T-helper 1 cell treated with Interleukin-12 subunit alpha and Interleukin-12 subunit beta and Interleukin-4 antibody, amounts not matched to agents 30 ng/mL and 1 ng/mL, for 36 hours (primary cell): ENCODE results near the gene LRP1B. TPM values are rescaled to one million over a fixed set of nuclear protein-coding genes. Genes with fewer than 3 reads are reported as not detected.

ENCODE experiments used
- intact Hi-C: fragments of 100-400 bp; cut with micrococcal nuclease; formaldehyde crosslinking; loops from one replicate; pipeline ENCODE4 v1.15.1; 2024
- total RNA-seq: library from RNA; stranded (reverse); gene quantifications from 2 replicates; pipeline ENCODE4 v1.2.3, GENCODE V29; 2022

Gene LRP1B
- total RNA-seq, 1 donor from 2014 or later = not detected

DNA sequence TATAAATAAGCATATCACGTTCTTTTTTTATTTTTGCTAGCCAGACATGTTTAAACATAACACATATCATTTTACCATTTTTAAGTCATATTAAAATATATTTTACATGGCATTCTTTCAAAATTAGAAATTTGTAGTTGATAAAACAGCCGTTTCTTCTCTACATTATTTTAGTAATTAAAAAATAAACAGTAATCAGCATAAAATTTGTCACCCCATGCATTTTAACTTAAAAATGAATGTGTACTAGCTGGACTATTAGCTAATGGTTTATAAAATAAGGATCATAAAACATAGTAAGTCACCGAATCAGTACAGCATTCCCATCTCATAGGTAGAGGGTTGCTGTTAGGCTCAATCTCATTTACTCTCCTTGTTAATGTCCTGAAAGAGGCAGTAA lies 433.8 kb downstream of the LRP1B start:
- intact Hi-C loops = no loop called here

DNA sequence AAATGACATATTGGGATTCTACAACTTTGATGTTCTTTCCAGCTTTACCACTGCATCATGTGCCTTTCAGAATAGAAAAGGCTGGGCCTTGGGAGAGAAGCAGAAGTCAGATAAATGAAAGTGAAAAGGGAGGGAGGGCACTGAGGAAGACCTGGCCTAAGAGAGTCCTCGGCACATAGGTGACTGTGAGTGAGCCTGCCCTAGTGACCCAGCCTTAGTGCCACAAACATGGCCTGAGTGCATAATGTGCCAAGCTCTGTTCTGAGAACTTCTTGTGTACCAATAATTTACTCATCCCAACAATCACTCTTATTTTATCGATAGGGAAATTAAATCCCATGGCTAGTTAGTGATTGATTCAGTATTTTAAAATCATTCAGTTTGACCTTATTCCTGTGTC lies 436.6 kb downstream of the LRP1B start:
- intact Hi-C loops = no loop called here

DNA sequence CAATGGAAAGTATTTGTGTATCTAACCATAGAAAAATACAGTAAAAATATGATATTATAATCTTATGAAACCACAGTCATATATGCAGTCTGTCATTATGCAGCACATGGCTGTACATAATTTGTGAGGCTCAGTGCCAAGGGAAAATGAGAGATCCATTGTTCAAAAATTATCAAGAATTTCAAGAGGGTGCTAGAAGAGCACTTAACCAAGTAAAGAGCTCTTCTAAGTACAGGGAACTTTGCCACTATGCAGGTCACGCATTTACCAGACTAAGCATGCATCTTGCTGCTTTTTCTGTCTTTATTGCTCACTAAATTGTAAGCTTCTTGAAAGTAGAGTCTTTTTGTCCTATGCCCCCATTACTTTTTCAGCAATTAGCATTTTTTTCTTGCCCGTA lies 438.0 kb downstream of the LRP1B start:
- intact Hi-C loops = no loop called here

DNA sequence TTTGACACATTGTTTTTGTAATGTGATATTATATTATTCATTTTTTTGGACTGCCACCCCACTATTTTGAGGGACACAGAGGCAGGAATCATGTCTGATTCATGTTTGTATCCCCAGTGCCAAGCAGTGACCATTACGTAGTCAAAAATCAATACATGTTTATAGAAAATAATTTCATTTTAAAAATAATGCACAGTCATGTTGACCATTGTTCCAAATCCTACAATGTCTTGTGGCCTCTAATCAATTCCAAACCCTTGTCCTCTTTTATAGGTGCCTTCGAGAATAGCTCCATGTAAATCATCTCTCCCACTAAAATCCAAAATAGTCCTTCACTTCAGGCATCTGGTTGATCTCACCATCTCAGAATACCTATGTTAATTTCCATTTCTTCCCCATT lies 454.7 kb downstream of the LRP1B start:
- intact Hi-C loops = no loop called here

DNA sequence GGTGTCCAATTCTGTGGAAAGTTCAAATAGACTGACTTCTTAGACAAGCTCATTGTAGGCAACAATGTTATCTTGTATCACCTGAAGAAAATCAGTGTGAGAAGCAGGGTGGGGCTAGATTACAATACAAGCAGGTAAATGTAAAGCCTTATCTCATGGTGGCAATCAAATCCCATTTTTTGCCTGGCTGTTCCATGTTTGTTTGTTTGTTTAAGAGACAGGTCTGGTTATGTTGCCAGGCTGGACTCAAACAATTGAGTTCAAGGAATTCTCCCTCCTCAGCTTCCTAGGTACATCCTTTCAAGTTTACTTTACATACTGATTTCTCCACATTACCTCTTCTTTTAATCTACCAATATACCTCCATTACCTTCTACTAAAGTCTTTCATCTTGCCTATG lies 464.6 kb downstream of the LRP1B start:
- intact Hi-C loops = no loop called here

- intact Hi-C loops = no loop called here
Measured at GRCh38 chr2:141660232-141660631, 470.6 kb downstream of the LRP1B start.

- intact Hi-C loops = no loop called here
Measured at GRCh38 chr2:141654311-141654710, 476.5 kb downstream of the LRP1B start.

GRCh38 chr2:141653184-141653583 lies 477.6 kb downstream of the LRP1B start:
- intact Hi-C loops = no loop called here

DNA sequence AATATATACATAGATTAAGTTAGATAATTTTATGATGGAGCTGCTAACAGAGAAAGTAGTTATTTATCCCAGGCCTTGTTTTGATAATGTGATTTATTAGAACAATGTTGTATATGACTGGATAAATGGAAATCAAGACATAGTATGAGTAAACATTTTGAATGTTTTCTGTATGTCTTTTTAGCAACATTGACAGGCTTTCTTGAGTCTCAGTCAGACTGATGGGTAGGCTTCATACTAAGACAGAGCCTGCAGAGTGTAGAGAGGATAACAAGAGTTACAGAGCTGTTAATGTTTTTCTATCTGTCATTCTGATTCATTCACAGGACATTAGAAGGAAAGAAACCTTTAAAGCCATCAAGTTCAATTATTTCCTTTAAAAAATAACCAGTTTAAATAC lies 478.5 kb downstream of the LRP1B start:
- intact Hi-C loops = no loop called here

- intact Hi-C loops = no loop called here
Measured at GRCh38 chr2:141647353-141647752, 483.5 kb downstream of the LRP1B start.

DNA sequence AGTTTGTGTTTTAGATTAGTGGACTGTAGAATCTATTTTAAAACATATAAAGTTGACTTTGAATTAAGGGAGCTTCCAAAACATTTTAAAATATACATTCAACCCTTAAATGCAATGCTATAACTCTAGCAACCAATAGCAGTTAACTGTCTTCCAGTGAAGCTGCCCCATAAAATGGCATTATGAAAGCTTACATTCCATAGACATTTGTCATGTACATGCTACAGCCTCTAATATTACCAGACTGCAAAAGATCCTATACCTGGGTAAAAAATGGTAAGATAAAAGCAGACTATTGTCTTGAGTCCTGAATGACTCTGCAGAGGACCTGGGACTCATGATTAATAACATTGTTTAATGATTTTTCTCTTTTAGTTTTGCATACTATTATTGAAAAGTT lies 489.4 kb downstream of the LRP1B start:
- intact Hi-C loops = no loop called here

DNA sequence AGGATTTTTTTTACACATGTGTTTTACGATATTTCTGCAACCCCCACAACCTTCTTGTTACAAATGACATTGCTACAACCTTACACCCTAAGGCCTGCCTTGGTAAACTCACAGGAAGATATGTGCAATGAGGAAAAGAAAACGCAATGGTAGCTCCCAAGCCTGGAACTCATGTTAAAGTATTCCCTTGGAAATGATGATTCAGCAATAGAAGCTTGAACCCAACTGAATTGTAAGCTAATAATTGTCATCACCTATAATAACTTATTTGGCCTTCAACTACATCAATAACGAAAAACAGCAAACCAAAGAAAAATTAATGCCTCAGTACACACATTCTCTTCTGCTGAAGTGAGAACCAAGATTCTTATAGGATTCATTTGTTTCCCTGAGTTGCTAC lies 491.0 kb downstream of the LRP1B start:
- intact Hi-C loops = no loop called here

GRCh38 chr2:141633132-141633531 lies 497.7 kb downstream of the LRP1B start:
- intact Hi-C loops = no loop called here

GRCh38 chr2:141630407-141630930 lies 500.3 kb downstream of the LRP1B start:
- intact Hi-C loops = no loop called here

GRCh38 chr2:141620372-141620771 lies 510.4 kb downstream of the LRP1B start:
- intact Hi-C loops = no loop called here

- intact Hi-C loops = no loop called here
Measured at GRCh38 chr2:141618457-141618856, 512.4 kb downstream of the LRP1B start.

DNA sequence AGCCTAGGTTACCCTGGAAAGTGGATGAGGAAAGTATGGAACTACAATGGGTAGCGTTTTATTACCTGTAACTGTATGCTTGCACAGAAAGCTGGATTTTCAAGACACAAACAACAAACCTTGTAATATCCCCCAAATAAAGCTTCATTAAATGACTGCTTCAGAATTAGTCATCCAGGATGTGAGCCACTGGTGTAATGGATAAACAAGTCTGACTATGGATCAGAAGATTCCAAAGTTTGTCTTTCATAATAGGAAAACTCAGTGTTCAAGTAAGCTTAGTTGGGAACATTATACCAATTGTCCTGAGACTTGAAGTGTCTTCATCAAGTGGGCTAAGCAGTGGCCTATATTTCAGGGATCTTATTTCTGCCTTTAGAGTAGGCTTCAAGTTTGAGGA lies 518.8 kb downstream of the LRP1B start:
- intact Hi-C loops = no loop called here

DNA sequence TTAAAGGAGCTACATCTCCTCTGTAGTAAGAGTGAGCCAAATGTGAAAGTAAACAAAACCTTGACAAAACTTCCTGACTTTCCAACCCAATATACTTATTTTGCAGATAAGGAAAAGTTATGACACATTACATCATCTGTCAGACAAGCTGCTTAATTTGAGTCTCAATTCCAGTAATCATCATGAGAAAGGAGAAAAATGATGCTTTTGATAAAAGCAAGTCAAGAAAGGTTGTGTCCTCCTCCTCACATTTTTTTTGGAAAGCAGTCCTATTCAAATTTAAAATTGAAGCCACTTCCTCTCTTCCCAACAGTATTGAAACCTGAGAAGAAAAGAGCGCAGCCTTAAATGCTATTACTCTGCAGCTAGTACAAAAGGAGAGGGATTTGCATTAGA lies 519.6 kb downstream of the LRP1B start:
- intact Hi-C loops = no loop called here

DNA sequence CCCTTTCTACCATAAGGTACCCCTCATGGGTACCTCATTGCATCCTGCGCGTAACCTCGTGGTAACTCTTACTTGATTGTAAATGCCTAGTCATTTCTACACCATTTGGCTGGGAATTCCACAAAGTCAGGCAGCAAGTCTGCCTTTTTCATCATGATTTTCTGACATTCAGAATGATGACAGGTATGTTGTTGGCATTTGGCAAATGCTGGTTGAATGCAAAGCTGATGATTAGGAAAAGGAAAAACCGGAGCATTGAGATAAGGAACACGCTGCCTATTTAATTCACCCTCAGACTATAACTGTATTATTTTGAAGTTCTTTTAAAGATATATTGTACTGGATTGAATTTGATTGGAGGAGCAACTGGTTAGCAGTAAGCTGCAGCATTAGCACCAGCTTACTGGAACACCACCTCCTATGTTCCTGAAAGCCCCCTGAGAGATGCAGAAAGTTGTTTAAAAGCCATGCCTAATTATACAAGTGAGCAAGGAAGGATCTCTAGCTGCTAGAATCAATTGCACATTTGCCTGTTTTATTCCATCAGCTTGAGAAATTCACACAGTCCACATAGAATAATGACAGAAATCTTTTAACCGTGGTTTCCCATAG lies 520.1 kb downstream of the LRP1B start:
- intact Hi-C loops = no loop called here

GRCh38 chr2:141605163-141605562 lies 525.7 kb downstream of the LRP1B start:
- intact Hi-C loops = no loop called here

DNA sequence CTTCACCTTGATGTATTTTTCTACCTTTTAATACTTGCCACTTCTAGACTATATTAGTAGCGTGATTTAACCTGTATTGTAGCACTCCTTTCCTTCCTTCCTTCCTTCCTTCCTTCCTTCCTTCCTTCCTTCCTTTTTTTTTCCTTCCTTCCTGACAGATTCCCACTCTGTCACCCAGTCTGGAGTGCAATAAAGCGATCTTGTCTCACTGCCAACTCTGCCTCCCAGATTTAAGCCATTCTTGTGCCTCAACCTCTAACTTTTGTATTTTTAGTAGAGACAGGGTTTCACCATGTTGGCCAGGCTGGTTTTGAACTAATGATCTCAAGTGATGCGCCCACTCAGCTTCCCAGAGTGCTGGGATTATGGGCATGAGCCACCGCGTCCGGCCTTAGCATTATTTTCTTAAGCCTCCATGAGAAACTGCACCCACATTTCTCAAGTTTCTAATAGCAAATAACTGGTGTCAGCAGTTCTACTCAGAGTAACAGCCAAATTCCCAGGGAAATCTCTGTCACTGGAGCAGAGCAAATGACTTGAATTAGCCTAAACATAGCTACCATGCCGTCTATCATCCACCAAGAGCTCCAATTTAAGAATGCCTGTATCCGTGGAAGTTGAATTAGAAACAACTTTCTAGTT lies 529.2 kb downstream of the LRP1B start:
- intact Hi-C loops = no loop called here

DNA sequence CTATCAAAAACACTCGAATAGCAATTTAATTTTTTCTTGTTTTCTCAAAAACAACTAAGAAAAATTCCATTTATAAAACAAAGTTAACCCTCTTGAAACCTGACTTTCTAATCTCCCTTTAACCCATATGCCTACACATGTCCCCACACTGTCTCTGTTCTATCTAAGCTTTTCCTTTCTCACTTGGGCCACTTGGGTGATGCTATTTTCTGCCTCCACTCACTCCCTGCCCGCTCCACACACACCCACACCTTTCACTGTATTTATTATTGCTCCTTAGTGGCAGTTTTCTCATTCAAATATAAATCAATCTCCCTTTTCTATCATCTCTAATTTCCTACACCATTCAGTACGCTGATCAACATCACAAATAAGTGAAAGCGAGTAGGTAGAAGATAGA lies 531.1 kb downstream of the LRP1B start:
- intact Hi-C loops = no loop called here

DNA sequence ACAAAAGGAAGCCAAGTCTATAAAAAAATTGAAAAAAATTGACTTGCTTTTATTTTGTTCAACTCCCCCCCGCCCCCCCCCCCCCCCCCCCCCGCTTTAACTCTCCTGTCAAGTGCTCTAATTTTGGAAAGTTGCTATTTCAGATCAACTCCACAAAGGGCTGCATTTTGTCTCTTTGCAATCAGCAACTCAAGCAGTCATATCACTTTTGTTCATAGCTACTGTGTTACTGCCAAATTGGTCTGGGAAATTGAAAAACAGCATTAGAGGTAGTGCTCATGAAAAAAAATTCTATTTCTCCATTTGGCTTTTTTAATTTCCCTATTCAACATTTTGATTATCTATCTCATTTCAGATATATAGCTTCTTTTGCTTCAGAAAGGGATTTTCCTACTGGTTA lies 531.8 kb downstream of the LRP1B start:
- intact Hi-C loops = no loop called here
